GM12875 (cell line): ENCODE results near the gene RUNX1.

ENCODE experiments used
- H3K4me3 ChIP-seq: one replicate; pipeline ENCODE4 v1.5.1; 2011; ENCODE audit warnings: low read depth, low read length, control low read depth
- CTCF ChIP-seq: IDR thresholded peaks from 2 replicates; pipeline ENCODE4 v1.5.1; 2011; ENCODE audit warnings: low read depth, mild to moderate bottlenecking, control low read depth, inconsistent platforms, low read length, moderate library complexity, borderline replicate concordance; ENCODE audit not compliant: insufficient read depth

Gene RUNX1

GRCh38 chr21:35044770-35045541, 4.1 kb downstream of the RUNX1 start:
- H3K4me3 ChIP-seq: no peak overlapping the region
- TF ChIP-seq CTCF: no peak

DNA sequence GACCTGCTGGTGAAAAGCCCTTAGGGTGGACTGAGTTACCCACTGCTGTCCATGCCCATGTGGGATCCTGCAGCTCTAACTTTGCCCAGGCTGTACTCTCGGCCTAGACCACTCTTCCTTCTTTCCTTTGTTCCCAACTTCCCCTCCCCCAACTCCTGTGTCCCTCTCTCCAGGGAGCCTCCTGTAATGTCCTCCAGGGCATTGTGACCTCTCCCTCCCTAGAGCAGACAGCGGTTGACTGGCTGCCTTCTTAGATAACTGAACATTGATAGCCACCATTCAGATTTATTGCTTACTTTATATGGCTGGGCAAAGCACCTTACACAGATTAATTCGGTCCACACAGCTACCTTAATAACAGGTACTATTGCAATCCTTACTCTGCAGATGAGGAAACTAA, 5.0 kb downstream of the RUNX1 start:
- no peak for TF ChIP-seq CTCF
- no peak overlapping the region for H3K4me3 ChIP-seq

GRCh38 chr21:35043549-35043948, 5.6 kb downstream of the RUNX1 start:
- no peak overlapping the region for H3K4me3 ChIP-seq
- TF ChIP-seq CTCF: no peak

GRCh38 chr21:35042836-35043235, 6.3 kb downstream of the RUNX1 start:
- no peak for TF ChIP-seq CTCF
- H3K4me3 ChIP-seq: no peak overlapping the region

DNA sequence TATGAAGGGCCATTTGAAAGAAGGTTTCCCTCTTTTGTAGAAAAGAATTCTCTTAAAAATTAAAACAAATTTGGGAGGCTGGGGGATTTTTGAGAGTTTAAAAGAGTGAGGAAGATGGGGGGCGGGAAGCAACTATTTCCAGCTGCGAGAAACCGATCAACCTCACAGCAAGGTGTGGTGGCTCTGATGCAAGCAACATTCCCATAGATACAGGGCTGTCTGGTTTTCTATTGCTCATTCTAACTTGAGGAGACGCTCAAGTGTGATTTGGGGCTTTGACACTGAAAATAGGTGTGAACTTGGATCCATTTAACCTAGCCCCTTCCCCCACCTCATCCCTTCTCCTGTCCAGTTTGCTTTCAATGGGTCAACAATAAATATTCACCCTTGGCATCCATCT, 7.2 kb downstream of the RUNX1 start:
- no peak overlapping the region for H3K4me3 ChIP-seq

GRCh38 chr21:35041122-35041521, 8.0 kb downstream of the RUNX1 start:
- no peak for TF ChIP-seq CTCF
- no peak overlapping the region for H3K4me3 ChIP-seq

More for the DNA sequence above, 7.2 kb downstream of the RUNX1 start:
- no peak for TF ChIP-seq CTCF

DNA sequence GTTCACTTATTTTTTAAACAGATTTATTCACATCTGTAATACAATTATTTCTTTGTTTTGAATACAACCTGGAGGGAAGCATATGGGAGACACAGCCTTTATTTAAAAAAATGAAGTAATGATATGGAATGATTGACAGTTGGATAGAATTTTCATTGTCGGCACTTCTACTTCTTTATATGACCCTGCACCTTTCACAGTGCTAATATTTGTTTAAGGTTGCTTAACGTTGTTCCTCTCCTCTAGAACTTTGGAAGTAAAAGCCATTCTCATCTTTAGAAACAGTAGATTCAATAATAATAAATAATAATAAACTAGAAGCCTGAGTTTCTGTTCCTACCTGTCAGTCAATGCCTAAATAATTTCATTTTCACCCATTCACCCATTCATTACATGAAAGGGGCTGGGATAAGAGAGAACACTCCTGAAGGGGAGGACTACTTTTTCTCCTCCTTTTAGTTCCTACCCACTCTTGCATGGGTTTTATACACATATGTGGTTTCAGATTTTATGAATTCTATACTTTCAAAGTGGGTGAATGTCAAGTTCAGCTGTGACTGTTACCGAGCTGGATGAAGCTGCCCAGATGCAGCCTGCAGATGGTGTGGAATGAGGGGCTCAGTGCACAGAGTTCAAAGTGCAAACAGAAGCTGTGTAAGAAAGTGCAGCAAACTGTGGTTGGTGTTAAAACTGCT, 9.4 kb downstream of the RUNX1 start:
- no peak for TF ChIP-seq CTCF
- no peak overlapping the region for H3K4me3 ChIP-seq
